Activated naive CD4-positive, alpha-beta T cell treated with anti-CD3 and anti-CD28 coated beads, Interleukin-2, amount 50 U/mL, for 16 hours (primary cell): ENCODE measurements around the gene ZNF503.

ENCODE experiments used
- DNase-seq: peaks from one replicate; pipeline ENCODE4 v3.0.0-alpha.2; 2020

Gene ZNF503

GRCh38 chr10:75406462-75407223 lies 5.1 kb upstream of the ZNF503 start:
- no peak for DNase-seq

GRCh38 chr10:75405598-75406461 lies 4.3 kb upstream of the ZNF503 start:
- DNase-seq: no peak

- no peak for DNase-seq
Measured at GRCh38 chr10:75404815-75405597, 3.4 kb upstream of the ZNF503 start.

GRCh38 chr10:75403939-75404814 lies 2.6 kb upstream of the ZNF503 start:
- no peak for DNase-seq

GRCh38 chr10:75403144-75403938 lies 1.8 kb upstream of the ZNF503 start:
- no peak for DNase-seq

GRCh38 chr10:75402486-75403143 lies 1.1 kb upstream of the ZNF503 start:
- DNase-seq: no peak

GRCh38 chr10:75400771-75401568 lies 594 bp downstream of the ZNF503 start:
- DNase-seq: no peak

- no peak for DNase-seq
Measured at GRCh38 chr10:75400163-75400770, 1.3 kb downstream of the ZNF503 start.

GRCh38 chr10:75399461-75400162 lies 2.0 kb downstream of the ZNF503 start:
- DNase-seq: no peak

GRCh38 chr10:75398692-75399460 lies 2.7 kb downstream of the ZNF503 start:
- no peak for DNase-seq

GRCh38 chr10:75398200-75398691 lies 3.3 kb downstream of the ZNF503 start:
- DNase-seq: no peak

GRCh38 chr10:75397496-75398199 lies 3.9 kb downstream of the ZNF503 start:
- DNase-seq: no peak

GRCh38 chr10:75396631-75397495 lies 4.7 kb downstream of the ZNF503 start:
- DNase-seq: no peak

- DNase-seq: no peak
Measured at GRCh38 chr10:75395932-75396630, 5.5 kb downstream of the ZNF503 start.
